ENCODE measurements around the gene FLNA. TPM values are rescaled to one million over a fixed set of nuclear protein-coding genes. Genes with fewer than 3 reads are reported as not detected.
A peak's percentile ranks its signal among the peaks of the same experiment; 100 is the strongest.

FLNA gene
- total RNA-seq, 1 experiment from 2014 or later = 920 TPM

- CTCF ChIA-PET = no interaction called here
- intact Hi-C loops (cut with micrococcal nuclease; ENCODE audit: unreplicated experiment) (no loop called here), in situ Hi-C loops (cut with HindIII; ENCODE audit: low pct_unique_long_range_greater_than_20kb, low sequenced_read_pairs) (no loop called here)
- DNase-seq (ENCODE audit: low read depth, low spot score) (no peak), ATAC-seq (no peak)
- no peak overlapping the region for H3K4me3 ChIP-seq (ENCODE audit: low read depth in 2 of 2, low read length in 2 of 2)
- H3K27me3 ChIP-seq (ENCODE audit: control insufficient read depth, insufficient read depth, low read length) = no peaks in the 10 kb centered on the region
- POLR2A ChIA-PET = no interaction called here
- no peak overlapping the region for H3K27ac ChIP-seq (ENCODE audit: low read length)
- TF ChIP-seq CTCF (IDR thresholded peaks at IDR 0.05) (no peak), TCF7L2 (IDR thresholded peaks at IDR 0.05; ENCODE audit: low read depth, low read length) (no peak), SIN3A (IDR thresholded peaks at IDR 0.05; ENCODE audit: borderline replicate concordance, insufficient read depth, low read depth, low read length) (no peak), POLR2AphosphoS5 (IDR thresholded peaks at IDR 0.05; ENCODE audit: low read depth, low read length) (no peak), REST (IDR thresholded peaks at IDR 0.05; ENCODE audit: insufficient read depth in 1 of 2, low read depth in 2 of 2, low read length in 1 of 2) (no peak)
- H3K4me1 ChIP-seq (ENCODE audit: control insufficient read depth, insufficient read depth, low read length) = peaks cover 14% of the 10 kb centered on the region
- no peaks in the 10 kb centered on the region; the same call in 1 of the 2 replicates for H3K36me3 ChIP-seq (ENCODE audit: control insufficient read depth, insufficient read depth, low read length)
- no peaks in the 10 kb centered on the region for H3K9me3 ChIP-seq (ENCODE audit: control insufficient read depth, insufficient read depth, low read depth, low read length)
- BruUV-seq (replicated peaks) = no TSS peak
Measured at GRCh38 chrX:154352012-154352401, 22.4 kb downstream of the FLNA start.

- TF ChIP-seq CTCF (IDR thresholded peaks at IDR 0.05) (no peak), TCF7L2 (IDR thresholded peaks at IDR 0.05; ENCODE audit: low read depth, low read length) (no peak), POLR2AphosphoS5 (IDR thresholded peaks at IDR 0.05; ENCODE audit: low read depth, low read length) (peak; percentile 22; the same call in 1 of the 2 replicates)
- ChIA-PET CTCF (interaction anchor here (0.5 to 0.6 kb wide), 3 partner anchors 22 to 255 kb away, joined by 3 to 7 read pairs (median 5); no protein-coding TSS in a partner anchor), POLR2A (no interaction called here)
- in situ Hi-C loops (cut with HindIII; ENCODE audit: low pct_unique_long_range_greater_than_20kb, low sequenced_read_pairs) = no loop called here
- no peak overlapping the region for H3K4me3 ChIP-seq (ENCODE audit: low read depth in 2 of 2, low read length in 2 of 2)
- H3K27me3 ChIP-seq (ENCODE audit: control insufficient read depth, insufficient read depth, low read length) = no peaks in the 10 kb centered on the region
- no peaks in the 10 kb centered on the region for H3K9me3 ChIP-seq (ENCODE audit: control insufficient read depth, insufficient read depth, low read depth, low read length)
- peaks cover 14% of the 10 kb centered on the region for H3K4me1 ChIP-seq (ENCODE audit: control insufficient read depth, insufficient read depth, low read length)
- no TSS peak for BruUV-seq (replicated peaks)
- no peak overlapping the region for H3K27ac ChIP-seq (ENCODE audit: low read length)
- intact Hi-C loops (cut with micrococcal nuclease; ENCODE audit: unreplicated experiment) = no loop called here
- DNase-seq (ENCODE audit: low read depth, low spot score) (no peak), ATAC-seq (no peak)
- no peaks in the 10 kb centered on the region; the same call in 1 of the 2 replicates for H3K36me3 ChIP-seq (ENCODE audit: control insufficient read depth, insufficient read depth, low read length)
Measured at GRCh38 chrX:154351183-154352011, 23.0 kb downstream of the FLNA start.
